GM23248 (cell line): ENCODE results near the gene PDCD4. TPM values are rescaled to one million over a fixed set of nuclear protein-coding genes. Genes with fewer than 3 reads are reported as not detected.

Experiments used
- DNase-seq: peaks from one replicate; pipeline ENCODE4 v3.0.0-alpha.2; 2015
- H2AFZ ChIP-seq: fragments of 200-600 bp; sonication (generic); 2 replicates; pipeline ENCODE4 v1.6.1; 2016; ENCODE audit warnings: antibody characterized with exemption
- H3F3A ChIP-seq: fragments of 200-600 bp; sonication (generic); 2 replicates; pipeline ENCODE4 v1.6.1; 2016; ENCODE audit warnings: mild to moderate bottlenecking, antibody characterized with exemption, mixed run types; ENCODE audit not compliant: insufficient read depth
- H3K27ac ChIP-seq: fragments of 200-600 bp; sonication (generic); 2 replicates; pipeline ENCODE4 v1.5.1; 2016; ENCODE audit warnings: mild to moderate bottlenecking
- H3K27me3 ChIP-seq: fragments of 200-600 bp; sonication (generic); replicated peaks from 2 replicates; pipeline ENCODE4 v1.6.1; 2016; ENCODE audit warnings: mild to moderate bottlenecking; ENCODE audit not compliant: insufficient read depth
- H3K36me3 ChIP-seq: fragments of 200-600 bp; sonication (generic); 2 replicates; pipeline ENCODE4 v1.6.1; 2016; ENCODE audit warnings: low read depth, mild to moderate bottlenecking
- H3K4me1 ChIP-seq: fragments of 200-600 bp; sonication (generic); 2 replicates; pipeline ENCODE4 v1.6.1; 2016; ENCODE audit warnings: mild to moderate bottlenecking; ENCODE audit not compliant: insufficient read depth
- H3K4me2 ChIP-seq: fragments of 200-600 bp; sonication (generic); one replicate; pipeline ENCODE4 v1.6.1; 2016; ENCODE audit warnings: mild to moderate bottlenecking; ENCODE audit not compliant: unreplicated experiment
- H3K4me3 ChIP-seq: fragments of 200-600 bp; sonication (generic); 2 replicates; pipeline ENCODE4 v1.5.1; 2016; ENCODE audit warnings: mild to moderate bottlenecking
- H3K79me2 ChIP-seq: fragments of 200-600 bp; sonication (generic); 2 replicates; pipeline ENCODE4 v1.6.1; 2016; ENCODE audit warnings: mild to moderate bottlenecking; ENCODE audit not compliant: insufficient read depth
- H3K9ac ChIP-seq: fragments of 200-600 bp; sonication (generic); 2 replicates; pipeline ENCODE4 v1.6.1; 2016; ENCODE audit warnings: mild to moderate bottlenecking
- H3K9me2 ChIP-seq: fragments of 200-600 bp; sonication (generic); 2 replicates; pipeline ENCODE4 v1.6.1; 2016; ENCODE audit warnings: mixed run types, mild to moderate bottlenecking, moderate library complexity; ENCODE audit not compliant: insufficient read depth
- H3K9me3 ChIP-seq: fragments of 200-600 bp; sonication (generic); one replicate; pipeline ENCODE4 v1.6.1; 2017; ENCODE audit warnings: low read depth
- H4K20me1 ChIP-seq: fragments of 200-600 bp; sonication (generic); 2 replicates; pipeline ENCODE4 v1.6.0; 2016; ENCODE audit not compliant: insufficient read depth
- EZH2 ChIP-seq: fragments of 200-600 bp; sonication (generic); IDR thresholded peaks from 2 replicates; pipeline ENCODE4 v1.6.1; 2018; ENCODE audit warnings: antibody characterized with exemption, mild to moderate bottlenecking; ENCODE audit not compliant: insufficient read depth, poor library complexity, severe bottlenecking
- EZH2phosphoT487 ChIP-seq: fragments of 200-600 bp; sonication (generic); IDR thresholded peaks from 2 replicates; pipeline ENCODE4 v1.6.1; 2018; ENCODE audit warnings: antibody characterized with exemption, moderate library complexity, mild to moderate bottlenecking, low read depth; ENCODE audit not compliant: insufficient read depth
- WGBS, 2 experiments: methylation state at CpG; one replicate each; pipeline ENCODE4 v1.1.6; 2015 to 2017; ENCODE audit warnings: low lambda C conversion rate in 2 of 2, low coverage in 1 of 2; ENCODE audit errors: missing lambda C conversion rate in 2 of 2; 5-methylcytosine and 5-hydroxymethylcytosine counted together
- in situ Hi-C: fragments of 300-500 bp; cut with MboI; formaldehyde crosslinking; loops from 2 replicates; pipeline ENCODE4 v1.15.0; 2020
- polyA plus RNA-seq: library from polyadenylated mRNA; unstranded; fragments of >200 nt; fragmentation: Nextera tagmentation; extraction: Ambion mirVana; gene quantifications from 2 replicates; pipeline ENCODE4 v1.2.1, GENCODE V29; 2016
- total RNA-seq: library from RNA; depleted of rRNA; stranded (reverse); fragments of >200 nt; shearing (Covaris generic); gene quantifications from 2 replicates; pipeline ENCODE4 v1.2.3, GENCODE V29; 2014; rRNA removed

PDCD4 gene
- total RNA-seq (49.9 and 52.7 TPM in 2 replicates), polyA plus RNA-seq (166 and 175 TPM in 2 replicates)

DNA sequence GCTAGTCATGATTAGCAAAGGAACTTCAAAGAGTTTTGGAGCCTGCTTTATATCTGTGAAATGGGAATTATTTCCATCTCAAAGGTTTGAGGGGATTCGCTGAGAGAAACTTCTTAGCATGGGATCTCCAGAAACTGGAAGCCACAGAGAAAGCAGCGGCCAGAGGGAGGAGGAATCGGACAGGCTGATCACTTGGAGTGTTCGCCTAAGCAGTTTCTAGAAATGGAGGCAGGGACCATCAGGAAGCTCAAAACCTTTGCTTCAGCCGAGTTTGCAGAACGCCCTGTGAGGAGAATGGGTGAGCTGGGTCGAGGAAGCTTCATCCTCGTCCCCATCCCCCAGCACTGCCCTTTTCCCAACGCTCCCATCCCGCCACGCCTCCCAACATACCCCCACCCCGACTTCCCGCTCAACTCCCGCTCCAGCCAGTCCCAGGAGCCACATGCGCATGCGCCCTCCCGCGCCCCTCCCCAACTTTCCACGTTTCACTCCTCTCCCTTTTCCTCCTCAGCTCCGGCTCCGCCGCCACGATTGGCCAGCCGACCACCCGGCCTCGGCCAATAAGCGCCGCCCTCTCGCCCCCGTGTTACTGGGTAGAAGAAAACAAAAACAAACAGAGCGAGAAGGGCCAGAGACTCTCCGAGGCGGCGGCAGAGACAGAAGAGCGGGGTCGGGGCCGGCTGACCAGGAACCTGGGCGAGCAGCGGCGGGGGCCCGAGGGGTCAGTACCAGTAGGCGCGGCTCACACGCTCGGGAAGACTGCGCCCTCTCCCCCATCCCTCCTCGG, at the start of gene PDCD4:
PDCD4 (plus strand) TSS at position 631 of the 787 bp plus-strand sequence. CDS start 4,100 bp downstream, outside the sequence.
- Histone ChIP-seq H3K79me2 (peaks cover 45% of the 10 kb centered on the region), H2AFZ (peak within 1 kb of the TSS; percentile 84), H3K4me1 (peaks cover 30% of the 10 kb centered on the region), H3K9ac (peak within 1 kb of the TSS; percentile 88), H3K4me2 (peak within 1 kb of the TSS; percentile 90), H3F3A (peaks cover 14% of the 10 kb centered on the region), H4K20me1 (no peaks in the 10 kb centered on the region), H3K4me3 (peak within 1 kb of the TSS; percentile 95), H3K27ac (peak within 1 kb of the TSS; percentile 77), H3K36me3 (no peaks in the 10 kb centered on the region), H3K9me2 (no peaks in the 10 kb centered on the region), H3K27me3 (no peaks in the 10 kb centered on the region), H3K9me3 (no peaks in the 10 kb centered on the region)
- 1 to 4% methylated on average over 32 to 47 of the region's 47 CpGs for WGBS, 2 experiments
- DNase-seq = peak; percentile 98
- TF ChIP-seq EZH2phosphoT487 (no peak), EZH2 (no peak)
- in situ Hi-C loops = no loop called here

DNA sequence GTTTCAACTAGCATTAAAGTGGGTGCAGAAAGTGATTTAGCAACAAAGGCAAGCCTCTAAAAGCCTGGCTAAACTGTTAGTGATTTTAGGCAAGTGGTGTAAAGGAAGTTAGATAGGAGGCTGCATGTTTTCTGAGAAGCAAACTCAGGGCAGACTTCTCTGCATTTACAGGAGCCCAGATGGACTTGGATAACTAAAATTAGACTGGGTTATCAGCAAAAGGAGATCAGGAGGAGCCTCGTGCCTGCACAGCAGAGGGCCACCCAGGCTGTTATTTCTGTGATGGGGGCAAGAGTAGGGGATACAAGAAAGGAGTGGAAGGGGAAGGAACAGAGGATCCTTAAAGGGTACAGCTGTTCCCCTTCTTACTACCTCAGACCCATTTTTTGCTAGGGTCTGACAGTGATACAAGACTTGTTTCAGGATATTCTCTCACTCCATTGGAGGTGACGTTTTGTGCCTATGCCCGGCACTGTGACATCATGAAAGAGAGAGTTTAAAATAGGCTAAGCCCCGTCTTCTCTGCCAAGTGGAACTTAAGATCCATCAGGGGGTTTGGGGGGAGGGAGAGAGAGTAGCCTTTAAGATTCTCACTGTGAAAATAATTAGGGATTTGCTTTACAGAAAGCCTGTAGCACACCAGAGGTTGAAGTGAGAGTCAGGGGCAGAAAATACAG, 49.6 kb upstream of the PDCD4 start:
- WGBS, 2 experiments = 76 to 77% methylated on average over 4 of the region's 4 CpGs
- H2AFZ ChIP-seq = no peak overlapping the region
- no peak overlapping the region for H3K27ac ChIP-seq
- H4K20me1 ChIP-seq = no peaks in the 10 kb centered on the region
- no peaks in the 10 kb centered on the region for H3K79me2 ChIP-seq
- H3K4me1 ChIP-seq = 0 out of 2 replicates have a peak, but pooled peaks cover 8% of the 10 kb centered on the region
- no peaks in the 10 kb centered on the region for H3K36me3 ChIP-seq
- H3K9me3 ChIP-seq = no peaks in the 10 kb centered on the region
- TF ChIP-seq EZH2 (no peak), EZH2phosphoT487 (no peak)
- no peak overlapping the region for H3K9ac ChIP-seq
- H3K27me3 ChIP-seq = no peaks in the 10 kb centered on the region; the same call in 1 of the 2 replicates
- in situ Hi-C loops = no loop called here
- no peaks in the 10 kb centered on the region for H3F3A ChIP-seq
- H3K9me2 ChIP-seq = no peaks in the 10 kb centered on the region
- no peak overlapping the region for H3K4me3 ChIP-seq
- H3K4me2 ChIP-seq = no peak overlapping the region
- DNase-seq = no peak

DNA sequence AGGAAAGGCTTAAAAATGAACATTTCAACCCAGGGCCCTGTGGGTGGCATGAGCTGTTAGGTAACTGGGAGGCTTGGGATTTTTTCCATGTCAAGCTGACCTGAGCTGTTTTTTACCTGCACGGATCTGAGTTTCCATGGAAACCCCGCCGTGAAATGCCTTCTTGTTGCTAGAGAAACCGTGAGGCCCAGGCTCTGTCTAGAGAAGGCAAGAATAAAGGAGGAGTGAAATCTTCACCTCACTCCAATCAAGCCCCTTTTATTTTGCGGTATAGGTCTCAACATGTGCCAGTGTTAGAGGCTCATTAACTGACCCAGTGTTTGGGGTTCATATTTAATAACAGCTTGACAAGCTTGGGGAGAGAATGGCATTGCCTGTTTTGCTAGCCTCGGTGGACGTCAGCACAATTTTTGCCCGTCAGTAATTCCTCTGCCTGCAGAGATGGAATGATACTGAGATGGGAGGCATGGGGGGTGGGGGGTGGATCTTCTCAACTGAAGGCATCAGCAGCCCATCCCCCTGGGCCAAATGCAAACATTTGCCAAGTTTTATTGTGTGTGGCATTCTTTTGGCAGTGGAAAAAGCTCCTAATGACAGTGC, 48.9 kb upstream of the PDCD4 start:
- no peak overlapping the region for H3K9ac ChIP-seq
- H3K9me2 ChIP-seq = no peaks in the 10 kb centered on the region
- H2AFZ ChIP-seq = no peak overlapping the region
- no peaks in the 10 kb centered on the region for H3K9me3 ChIP-seq
- peaks cover 14% of the 10 kb centered on the region; the same call in 1 of the 2 replicates for H3K4me1 ChIP-seq
- H4K20me1 ChIP-seq = no peaks in the 10 kb centered on the region
- H3K27me3 ChIP-seq = no peaks in the 10 kb centered on the region; the same call in 1 of the 2 replicates
- WGBS, 2 experiments = 79 to 84% methylated on average over 8 of the region's 8 CpGs
- H3K27ac ChIP-seq = no peak overlapping the region
- no peak for DNase-seq
- no peaks in the 10 kb centered on the region for H3F3A ChIP-seq
- H3K4me2 ChIP-seq = no peak overlapping the region
- H3K36me3 ChIP-seq = no peaks in the 10 kb centered on the region
- no peak overlapping the region for H3K4me3 ChIP-seq
- TF ChIP-seq EZH2 = no peak
- no peak for TF ChIP-seq EZH2phosphoT487
- in situ Hi-C loops = no loop called here
- no peaks in the 10 kb centered on the region for H3K79me2 ChIP-seq

DNA sequence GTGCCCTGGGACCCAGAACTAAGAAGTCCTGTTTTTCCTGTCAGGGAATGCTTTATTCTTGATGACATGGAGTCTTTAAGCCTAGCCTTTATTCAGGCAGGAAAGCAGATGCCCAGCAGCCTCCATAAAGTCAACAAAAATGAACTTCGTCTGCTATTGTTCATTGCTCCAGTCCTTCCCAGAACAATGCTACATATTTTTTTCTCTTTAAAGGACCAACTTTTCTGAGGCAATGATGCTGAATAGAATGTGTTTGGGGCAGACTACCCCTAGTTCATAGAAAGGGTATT, 47.6 kb upstream of the PDCD4 start:
- no peak overlapping the region for H3K9ac ChIP-seq
- no peaks in the 10 kb centered on the region for H3K36me3 ChIP-seq
- no peak for TF ChIP-seq EZH2phosphoT487
- TF ChIP-seq EZH2 = no peak
- H3K4me1 ChIP-seq = peaks cover 16% of the 10 kb centered on the region; the same call in 1 of the 2 replicates
- no peaks in the 10 kb centered on the region for H4K20me1 ChIP-seq
- no peak overlapping the region for H3K4me3 ChIP-seq
- no peaks in the 10 kb centered on the region for H3K9me2 ChIP-seq
- H3K9me3 ChIP-seq = no peaks in the 10 kb centered on the region
- H3K27ac ChIP-seq = no peak overlapping the region
- no peak overlapping the region for H2AFZ ChIP-seq
- H3K79me2 ChIP-seq = no peaks in the 10 kb centered on the region
- H3F3A ChIP-seq = no peaks in the 10 kb centered on the region; the same call in 1 of the 2 replicates
- in situ Hi-C loops = no loop called here
- H3K4me2 ChIP-seq = no peak overlapping the region
- H3K27me3 ChIP-seq = no peaks in the 10 kb centered on the region; the same call in 1 of the 2 replicates
- no peak for DNase-seq
- WGBS, 2 experiments = 67 to 79% methylated on average over 1 of the region's 1 CpG
